MM.1S (cell line): Measurements from ENCODE around the gene OXSR1.

ENCODE experiments used
- CTCF ChIP-seq: fragments of 300-600 bp; sonication (generic); IDR thresholded peaks from 2 replicates; pipeline ENCODE4 v1.5.1; 2016; ENCODE audit warnings: antibody characterized with exemption, low read length, mixed read lengths
- EZH2 ChIP-seq: fragments of 300-600 bp; sonication (generic); optimal IDR thresholded peaks from 2 replicates; pipeline ENCODE3; 2017; ENCODE audit warnings: low read depth, mild to moderate bottlenecking, antibody characterized with exemption, low read length, mixed read lengths
- EZH2phosphoT487 ChIP-seq: fragments of 300-600 bp; sonication (generic); IDR thresholded peaks from 2 replicates; pipeline ENCODE4 v1.6.1; 2018; ENCODE audit warnings: antibody characterized with exemption, low read length

- TF ChIP-seq EZH2 (no peak), CTCF (no peak), EZH2phosphoT487 (no peak)
Observed at GRCh38 chr3:38143511-38143910, 21.8 kb upstream of the OXSR1 start.
